Kidney tubule cell (primary cell): ENCODE data around the gene RHOB.
A peak's percentile ranks its signal among the peaks of the same experiment; 100 is the strongest.
"Not testable (repeated sequence)": the region's sequence is repeated elsewhere in the genome, so short reads cannot be mapped to it uniquely, and the experiment has no call there.

ENCODE experiments used
- DNase-seq: peaks from one replicate; pipeline ENCODE4 v3.0.0-alpha.2; 2018; ENCODE audit warnings: low spot score

RHOB gene

DNA sequence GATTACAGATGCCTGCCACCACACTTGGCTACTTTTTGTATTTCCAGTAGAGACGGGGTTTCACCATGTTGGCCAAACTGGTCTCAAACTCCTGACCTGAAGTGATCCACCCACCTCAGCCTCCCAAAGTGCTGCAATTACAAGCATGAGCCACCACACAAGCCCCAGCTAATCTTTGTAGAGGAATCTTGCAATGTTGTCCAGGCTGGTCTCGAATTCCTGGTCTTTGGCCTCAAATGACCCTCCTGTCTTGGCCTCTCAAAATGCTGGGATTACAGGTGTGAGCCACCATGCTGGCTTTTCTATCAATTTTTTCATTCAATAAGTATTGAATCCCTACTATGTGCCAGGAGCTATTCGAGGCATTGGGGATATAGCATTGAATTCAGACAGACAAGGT, 46.2 kb downstream of the RHOB start:
- DNase-seq, result not testable (repeated sequence)

DNA sequence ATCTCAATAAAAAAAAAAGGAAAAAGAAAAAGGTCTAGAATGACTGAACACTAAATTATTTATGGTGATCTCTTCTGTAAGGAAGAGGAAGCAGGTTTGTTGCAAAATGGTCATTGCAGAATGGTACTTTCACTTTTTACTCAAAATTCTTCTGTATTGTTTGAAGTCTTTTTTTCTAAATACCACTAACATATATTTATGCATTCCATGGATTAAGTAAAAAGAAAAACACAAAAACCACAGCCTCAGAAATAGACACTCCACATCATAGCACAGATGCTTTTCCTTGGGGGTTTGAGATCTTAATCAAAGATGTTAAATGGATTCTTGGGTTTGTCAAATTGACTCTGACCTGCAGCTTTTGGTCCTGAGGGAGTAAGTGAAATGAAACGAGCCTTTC, 47.4 kb downstream of the RHOB start:
- DNase-seq, result no peak

DNA sequence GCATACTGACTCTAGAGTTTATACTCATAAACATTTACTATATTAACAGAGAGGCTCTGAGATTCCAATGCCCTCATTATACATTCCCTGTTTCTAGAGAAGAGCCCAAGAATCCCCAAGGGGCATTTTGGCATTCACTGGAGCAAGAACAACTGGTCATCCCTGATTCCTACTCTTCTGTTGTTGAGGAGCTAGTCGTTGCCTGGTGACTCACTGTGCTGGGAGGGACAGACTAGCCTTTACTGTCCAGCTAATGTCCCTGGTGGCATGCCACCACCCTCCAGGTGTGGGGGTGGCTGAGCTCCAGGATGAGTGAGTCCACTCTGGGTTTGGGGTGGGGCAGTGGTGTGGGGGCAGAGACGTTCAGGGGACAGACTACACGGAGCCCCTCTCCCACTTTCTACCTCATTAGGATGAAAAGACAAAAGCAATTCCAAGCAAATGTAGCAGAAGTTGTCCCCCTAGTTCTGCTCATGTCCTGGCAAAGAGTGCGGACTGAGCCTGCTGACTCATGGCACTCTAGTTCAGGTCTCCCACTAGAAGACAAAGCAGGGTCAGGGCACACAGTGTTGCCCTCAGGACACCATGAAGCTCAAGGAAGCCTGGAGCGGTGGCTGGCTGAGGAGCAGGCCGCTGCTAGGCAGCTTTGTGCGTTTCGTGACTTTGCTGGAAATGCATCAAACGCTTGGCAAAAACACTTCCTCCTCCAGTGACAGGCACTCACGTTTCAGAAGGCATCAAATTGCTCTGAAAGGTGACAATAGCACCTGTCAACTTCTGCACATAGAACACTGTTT, 49.4 kb downstream of the RHOB start:
- DNase-seq, result peak; percentile 99

DNA sequence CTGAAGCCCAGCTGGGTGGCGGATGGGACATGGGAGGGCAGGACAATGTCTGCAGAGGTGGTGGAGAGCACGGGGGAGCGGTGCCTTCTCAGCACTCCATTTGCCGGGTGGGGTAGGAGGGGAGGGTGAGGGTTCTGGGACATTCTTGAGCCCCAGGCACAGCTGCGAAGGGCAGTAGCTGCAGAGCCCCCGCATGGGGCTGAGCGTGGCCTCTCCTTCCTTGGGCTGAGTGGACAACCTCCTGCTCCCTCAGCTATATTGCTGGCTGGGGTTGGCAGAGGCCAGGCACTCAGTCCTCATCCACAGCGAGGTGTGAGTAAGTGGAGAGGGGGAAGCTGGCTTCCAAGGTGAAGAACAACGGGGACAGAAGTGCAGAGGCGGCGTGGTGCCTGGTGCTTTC, 50.1 kb downstream of the RHOB start:
- DNase-seq, result no peak
